Activated naive CD4-positive, alpha-beta T cell treated with anti-CD3 and anti-CD28 coated beads, Interleukin-2, amount 50 U/mL, for 24 hours (primary cell): ENCODE data around the gene AJM1.
"Not testable (repeated sequence)": the region's sequence is repeated elsewhere in the genome, so short reads cannot be mapped to it uniquely, and the experiment has no call there.

Source experiments
- H3K27ac Mint-ChIP-seq: one replicate; pipeline ENCODE4 v1.8.0; 2021; ENCODE audit warnings: mild to moderate bottlenecking, mixed read lengths
- H3K27me3 Mint-ChIP-seq: one replicate; pipeline ENCODE4 v1.8.0; 2021; ENCODE audit warnings: mixed read lengths
- H3K36me3 Mint-ChIP-seq: one replicate; pipeline ENCODE4 v1.8.0; 2021; ENCODE audit warnings: mixed read lengths
- H3K4me1 Mint-ChIP-seq: one replicate; pipeline ENCODE4 v1.8.0; 2021; ENCODE audit warnings: mixed read lengths
- H3K4me3 Mint-ChIP-seq: one replicate; pipeline ENCODE4 v1.8.0; 2021; ENCODE audit warnings: mild to moderate bottlenecking, mixed read lengths
- H3K9me3 Mint-ChIP-seq: one replicate; pipeline ENCODE4 v1.8.0; 2021; ENCODE audit warnings: mixed read lengths

Gene AJM1

DNA sequence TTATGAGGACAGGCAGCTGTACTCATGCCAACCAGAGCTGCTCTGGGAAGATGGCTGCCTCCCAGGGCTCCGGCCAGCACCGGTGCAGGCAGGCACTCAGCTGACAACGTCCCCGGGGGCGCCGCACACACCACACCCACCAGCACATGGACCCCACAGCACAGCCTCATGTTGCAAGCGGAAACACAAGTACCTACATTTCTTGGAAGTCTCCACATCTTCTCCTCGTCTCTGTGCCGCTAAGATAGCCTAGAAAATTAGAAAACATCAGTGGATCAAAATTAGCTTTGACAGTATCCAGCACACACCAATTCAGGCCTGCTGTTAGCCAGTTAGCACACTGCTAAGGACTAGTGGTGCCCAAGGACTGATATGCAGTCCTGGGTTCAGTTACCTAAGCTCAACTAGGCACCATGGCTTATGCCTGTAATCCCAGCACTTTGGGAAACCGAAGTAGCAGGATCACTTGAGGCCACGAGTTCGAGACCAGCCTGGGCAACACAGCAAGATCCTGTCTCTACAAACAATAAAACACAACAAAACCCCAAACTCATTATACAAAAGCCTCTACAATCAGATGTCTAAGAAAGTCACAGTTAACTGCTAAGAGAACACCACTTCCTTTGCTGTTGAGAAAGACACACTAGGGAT lies 21.5 kb downstream of the AJM1 start:
- Mint-ChIP-seq H3K27ac (peak overlapping the region; percentile 55), H3K4me3 (peak overlapping the region; percentile 23), H3K9me3 (no peaks in the 10 kb centered on the region), H3K4me1 (peaks cover 8% of the 10 kb centered on the region), H3K27me3 (no peaks in the 10 kb centered on the region), H3K36me3 (peaks cover 1% of the 10 kb centered on the region)

DNA sequence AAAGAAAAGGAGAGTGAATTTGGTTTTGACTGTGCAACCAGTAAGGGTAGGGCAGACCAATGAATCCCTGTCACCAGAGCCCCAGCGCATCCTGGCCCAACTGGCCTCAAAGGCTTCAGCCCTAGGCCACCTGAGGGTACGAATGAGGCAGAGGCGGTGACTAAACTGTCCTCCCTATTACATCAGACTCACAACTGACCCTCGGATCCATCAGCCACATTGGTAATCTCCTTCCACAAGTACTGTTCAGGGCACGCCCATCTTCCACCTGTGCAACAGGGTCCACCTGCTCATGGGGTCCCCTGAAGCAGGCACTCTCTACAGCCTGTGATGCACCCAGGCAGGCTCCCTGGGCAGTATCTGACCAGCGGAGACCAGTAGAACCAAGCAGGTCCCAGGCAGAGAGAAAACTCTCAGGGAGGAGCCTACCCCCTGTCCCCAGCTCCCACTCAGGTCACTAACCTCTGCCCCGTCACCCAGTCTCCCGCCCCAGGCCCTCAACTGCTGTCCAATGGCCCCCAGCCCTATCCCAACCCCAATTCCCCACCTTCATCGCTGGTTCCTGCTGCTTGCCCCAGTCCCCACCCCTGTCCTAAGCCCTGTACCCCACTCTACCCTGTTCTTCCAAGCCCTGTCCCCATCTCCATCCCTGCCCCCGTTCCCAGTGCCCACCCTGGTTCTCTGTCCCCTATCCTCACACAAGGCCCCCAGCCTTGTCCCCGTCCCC lies 22.9 kb downstream of the AJM1 start:
- H3K4me1 Mint-ChIP-seq = peaks cover 13% of the 10 kb centered on the region
- no peaks in the 10 kb centered on the region for H3K27me3 Mint-ChIP-seq
- peaks cover 1% of the 10 kb centered on the region for H3K36me3 Mint-ChIP-seq
- peak overlapping the region; percentile 65 for H3K27ac Mint-ChIP-seq
- H3K9me3 Mint-ChIP-seq = no peaks in the 10 kb centered on the region
- peak overlapping the region; percentile 84 for H3K4me3 Mint-ChIP-seq

DNA sequence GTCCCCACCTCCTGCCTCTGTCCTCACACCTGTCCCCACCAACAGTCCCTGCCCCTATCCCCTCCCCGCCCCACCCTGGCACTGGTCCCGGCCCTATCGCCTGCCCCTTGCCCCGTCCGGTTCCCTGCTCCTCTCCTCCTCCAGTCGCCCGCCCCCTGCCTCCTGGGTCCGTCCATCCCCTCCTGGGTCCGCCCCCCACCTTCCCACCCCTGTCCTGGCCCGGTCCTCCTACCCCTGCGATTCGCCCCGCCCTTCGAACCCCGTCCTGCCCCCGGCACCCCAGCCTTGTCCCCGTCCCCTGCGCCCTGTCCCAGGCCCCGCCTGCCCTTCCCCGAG lies 23.5 kb downstream of the AJM1 start:
- Mint-ChIP-seq H3K27ac (peak overlapping the region; percentile 65), H3K4me1 (peaks cover 13% of the 10 kb centered on the region), H3K4me3 (peak overlapping the region; percentile 84), H3K27me3 (no peaks in the 10 kb centered on the region), H3K36me3 (peaks cover 1% of the 10 kb centered on the region), H3K9me3 (no peaks in the 10 kb centered on the region)

DNA sequence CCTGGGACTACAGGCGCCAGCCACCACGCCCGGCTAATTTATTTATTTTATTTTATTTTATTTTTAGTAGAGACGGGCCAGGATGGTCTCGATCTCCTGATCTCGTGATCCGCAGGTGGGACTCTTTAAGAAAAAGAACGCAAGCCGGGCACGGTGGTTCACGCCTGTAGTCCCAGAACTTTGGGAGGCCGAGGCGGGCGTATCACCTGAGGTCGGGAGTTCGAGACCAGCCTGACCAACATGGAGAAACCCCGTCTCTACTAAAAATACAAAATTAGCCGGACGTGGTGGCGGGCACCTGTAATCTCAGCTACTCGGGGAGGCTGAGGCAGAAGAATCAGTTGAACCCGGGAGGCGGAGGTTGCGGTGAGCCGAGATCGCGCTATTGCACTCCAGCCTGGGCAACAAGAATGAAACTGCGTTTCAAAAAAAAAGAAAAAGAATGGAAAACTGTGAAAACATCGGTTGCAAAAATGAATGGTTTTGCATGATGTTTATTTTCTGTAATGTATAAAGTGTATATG lies 24.7 kb downstream of the AJM1 start:
- H3K4me3 Mint-ChIP-seq = peak overlapping the region; percentile 73
- H3K27me3 Mint-ChIP-seq, H3K36me3 Mint-ChIP-seq, H3K9me3 Mint-ChIP-seq: not testable (repeated sequence)
- H3K4me1 Mint-ChIP-seq = peaks cover 13% of the 10 kb centered on the region
- H3K27ac Mint-ChIP-seq = peak overlapping the region; percentile 23

DNA sequence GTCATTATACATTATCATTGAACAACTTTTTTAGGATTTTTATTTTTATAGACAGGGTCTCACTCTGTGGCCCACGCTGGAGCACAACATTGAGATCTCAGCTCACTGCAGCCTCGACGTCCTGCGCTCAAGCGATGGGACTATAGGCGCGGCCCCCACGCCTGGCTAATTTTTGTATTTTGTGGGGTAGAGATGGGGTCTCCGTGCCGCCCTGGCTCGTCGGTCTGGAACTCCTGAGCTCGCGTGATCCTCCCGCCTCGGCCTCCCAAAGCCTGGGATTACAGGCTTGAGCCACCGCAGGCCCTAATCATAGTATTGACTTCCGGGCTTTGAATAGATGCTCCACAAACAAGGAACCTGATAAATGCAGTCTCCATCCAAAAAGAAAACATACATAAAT lies 25.2 kb downstream of the AJM1 start:
- Mint-ChIP-seq H3K27me3 (no peaks in the 10 kb centered on the region), H3K4me1 (peaks cover 13% of the 10 kb centered on the region), H3K27ac (no peak overlapping the region), H3K4me3 (peak overlapping the region; percentile 73), H3K9me3 (no peaks in the 10 kb centered on the region), H3K36me3 (peaks cover 1% of the 10 kb centered on the region)

DNA sequence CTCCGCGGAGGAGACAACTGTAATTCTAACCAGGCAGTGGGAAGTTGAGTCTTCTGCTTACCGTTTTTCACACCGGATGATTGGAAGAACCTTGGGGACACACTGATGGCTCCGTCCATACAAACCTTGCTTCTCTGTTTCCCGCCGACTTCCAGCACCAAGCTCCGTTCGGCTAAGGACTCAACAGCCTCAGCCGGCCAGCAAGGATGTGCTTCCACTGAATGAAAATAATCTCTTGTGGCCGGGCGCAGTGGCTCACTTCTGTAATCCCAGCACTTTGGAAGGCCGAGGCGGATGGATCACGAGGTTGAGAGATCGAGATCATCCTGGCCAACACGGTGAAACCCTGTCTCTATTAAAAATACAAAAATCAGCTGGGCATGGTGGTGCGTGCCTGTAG lies 25.6 kb downstream of the AJM1 start:
- H3K4me3 Mint-ChIP-seq = peak overlapping the region; percentile 73
- H3K27me3 Mint-ChIP-seq = no peaks in the 10 kb centered on the region
- H3K9me3 Mint-ChIP-seq = no peaks in the 10 kb centered on the region
- H3K27ac Mint-ChIP-seq = no peak overlapping the region
- H3K4me1 Mint-ChIP-seq = peaks cover 13% of the 10 kb centered on the region
- peaks cover 1% of the 10 kb centered on the region for H3K36me3 Mint-ChIP-seq

DNA sequence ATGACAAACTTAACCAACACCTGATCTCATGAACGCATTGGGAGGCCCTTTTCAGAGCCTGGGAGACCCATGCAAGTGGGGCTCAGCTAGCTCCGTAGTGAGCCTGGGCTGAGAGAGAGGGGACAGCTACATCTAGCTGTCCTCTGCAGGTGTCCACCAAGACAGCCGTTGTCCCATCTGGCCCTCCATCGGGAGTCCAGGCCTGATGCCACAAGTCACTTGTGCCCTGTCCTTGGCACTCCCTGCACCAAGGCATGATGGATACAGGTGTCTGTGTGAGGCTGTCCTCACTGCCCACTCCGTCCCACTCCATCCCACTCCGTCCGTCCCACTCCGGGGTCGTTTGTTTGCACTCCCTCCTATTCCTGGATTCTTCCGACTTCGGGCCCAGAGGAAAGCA lies 26.4 kb downstream of the AJM1 start:
- H3K27me3 Mint-ChIP-seq = no peaks in the 10 kb centered on the region
- peaks cover 11% of the 10 kb centered on the region for H3K4me1 Mint-ChIP-seq
- no peaks in the 10 kb centered on the region for H3K9me3 Mint-ChIP-seq
- peak overlapping the region; percentile 39 for H3K4me3 Mint-ChIP-seq
- peaks cover 1% of the 10 kb centered on the region for H3K36me3 Mint-ChIP-seq
- H3K27ac Mint-ChIP-seq = no peak overlapping the region

DNA sequence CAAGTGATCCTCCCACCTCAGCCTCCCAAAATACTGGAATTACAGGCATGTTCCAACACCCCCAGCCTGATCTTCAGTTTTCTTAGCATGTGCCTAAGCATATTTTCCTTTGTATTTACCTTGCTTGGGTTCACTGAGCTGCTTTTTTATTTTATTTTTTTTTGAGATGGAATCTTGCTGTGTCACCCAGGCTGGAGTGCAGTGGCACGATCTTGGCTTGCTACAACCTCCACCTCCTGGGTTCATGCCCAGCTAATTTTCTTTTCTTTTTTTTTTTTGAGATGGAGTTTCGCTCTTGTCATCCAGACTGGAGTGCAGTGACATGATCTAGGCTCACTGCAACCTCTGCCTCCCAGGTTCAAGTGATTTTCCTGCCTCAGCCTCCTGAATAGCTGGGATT lies 27.3 kb downstream of the AJM1 start:
- H3K36me3 Mint-ChIP-seq, H3K9me3 Mint-ChIP-seq, H3K4me1 Mint-ChIP-seq, H3K27me3 Mint-ChIP-seq, H3K4me3 Mint-ChIP-seq, H3K27ac Mint-ChIP-seq: not testable (repeated sequence)

DNA sequence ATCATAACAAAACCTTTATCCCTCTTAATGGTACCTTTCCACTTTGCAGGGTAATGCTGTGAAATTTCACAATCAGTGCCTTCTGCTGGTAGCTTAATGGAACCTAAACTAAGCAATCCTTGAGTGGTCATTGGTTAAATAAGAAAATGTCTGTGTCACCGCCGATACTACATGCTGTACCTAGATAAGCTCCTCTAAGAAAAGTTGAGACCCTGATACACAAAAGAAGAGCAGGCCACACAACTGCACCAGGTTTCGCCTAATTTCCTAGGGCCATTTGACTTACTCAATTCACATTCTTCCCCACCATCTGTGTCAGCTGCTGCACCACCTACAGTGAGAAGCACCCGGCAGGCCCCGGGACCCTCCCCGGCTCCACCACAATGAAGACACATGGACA lies 32.9 kb downstream of the AJM1 start:
- Mint-ChIP-seq H3K4me1 (no peaks in the 10 kb centered on the region), H3K27me3 (no peaks in the 10 kb centered on the region), H3K27ac (no peak overlapping the region), H3K9me3 (no peaks in the 10 kb centered on the region), H3K36me3 (no peaks in the 10 kb centered on the region), H3K4me3 (no peak overlapping the region)

DNA sequence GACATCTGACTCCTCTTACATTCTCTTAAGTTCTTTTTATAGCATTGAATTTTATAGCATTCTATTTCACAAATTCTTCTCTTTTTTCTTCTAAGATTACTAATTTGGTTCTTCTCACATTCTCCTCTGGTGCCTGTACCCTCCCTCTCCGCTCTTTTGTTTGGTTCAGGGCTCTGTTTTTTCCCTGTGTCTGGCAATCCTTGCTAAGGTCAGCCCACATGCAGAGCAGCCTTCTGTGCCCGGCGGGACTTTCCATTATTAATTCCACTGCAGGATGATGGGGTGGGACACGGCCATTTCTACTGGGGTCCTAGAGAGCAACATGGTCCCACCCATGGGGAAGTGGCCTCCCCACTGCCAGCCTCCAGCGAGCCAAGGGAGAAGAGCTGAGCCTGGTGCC lies 34.2 kb downstream of the AJM1 start:
- Mint-ChIP-seq H3K4me3 (no peak overlapping the region), H3K27ac (no peak overlapping the region), H3K27me3 (no peaks in the 10 kb centered on the region), H3K36me3 (no peaks in the 10 kb centered on the region), H3K4me1 (peaks cover 8% of the 10 kb centered on the region), H3K9me3 (no peaks in the 10 kb centered on the region)

DNA sequence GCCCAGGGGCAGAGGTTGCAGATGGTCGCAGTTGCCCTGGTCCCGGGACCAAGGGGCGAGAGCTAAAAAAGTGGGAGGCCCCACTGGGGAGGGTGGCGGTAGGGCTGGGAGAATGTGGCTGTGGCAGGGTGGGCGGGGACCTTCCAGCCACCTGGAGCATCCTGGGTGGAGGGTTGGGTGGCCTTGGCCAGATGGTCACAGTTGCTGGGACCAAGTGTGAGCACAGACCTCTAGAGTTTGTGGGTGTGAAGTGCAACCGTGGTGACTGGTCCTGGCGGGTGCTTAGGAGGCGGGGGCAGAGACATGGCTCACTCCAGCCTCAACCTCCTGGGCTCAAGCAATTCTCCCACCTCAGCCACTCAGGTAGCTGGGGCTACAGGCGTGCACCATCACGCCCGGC lies 38.4 kb downstream of the AJM1 start:
- H3K9me3 Mint-ChIP-seq = no peaks in the 10 kb centered on the region
- H3K36me3 Mint-ChIP-seq = no peaks in the 10 kb centered on the region
- peak overlapping the region; percentile 11 for H3K4me3 Mint-ChIP-seq
- H3K4me1 Mint-ChIP-seq = peaks cover 24% of the 10 kb centered on the region
- H3K27ac Mint-ChIP-seq = peak overlapping the region; percentile 88
- H3K27me3 Mint-ChIP-seq = no peaks in the 10 kb centered on the region

DNA sequence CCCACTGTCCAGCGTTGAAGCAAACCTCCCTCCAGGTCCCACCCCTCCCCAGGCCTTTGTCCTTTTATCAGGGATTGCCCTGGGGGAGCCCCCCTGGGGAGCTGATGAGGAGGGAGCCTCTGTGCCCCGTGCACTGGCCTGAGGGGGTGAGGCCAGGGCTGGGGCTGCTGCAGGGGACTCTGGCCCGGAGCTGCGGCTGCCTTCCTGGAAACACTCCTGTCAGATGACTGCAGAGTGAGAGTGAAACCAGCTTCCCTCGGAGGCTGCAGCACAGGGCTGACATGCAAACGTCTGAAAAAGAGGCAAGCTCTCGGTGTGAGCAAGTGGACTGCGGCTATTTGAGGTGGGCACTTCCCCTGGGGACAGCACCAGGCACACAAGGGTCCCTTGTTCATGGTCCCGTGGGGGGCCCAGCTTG lies 39.4 kb downstream of the AJM1 start:
- H3K4me1 Mint-ChIP-seq = peaks cover 24% of the 10 kb centered on the region
- H3K9me3 Mint-ChIP-seq = no peaks in the 10 kb centered on the region
- H3K27ac Mint-ChIP-seq = peak overlapping the region; percentile 68
- H3K36me3 Mint-ChIP-seq = no peaks in the 10 kb centered on the region
- no peaks in the 10 kb centered on the region for H3K27me3 Mint-ChIP-seq
- peak overlapping the region; percentile 83 for H3K4me3 Mint-ChIP-seq

DNA sequence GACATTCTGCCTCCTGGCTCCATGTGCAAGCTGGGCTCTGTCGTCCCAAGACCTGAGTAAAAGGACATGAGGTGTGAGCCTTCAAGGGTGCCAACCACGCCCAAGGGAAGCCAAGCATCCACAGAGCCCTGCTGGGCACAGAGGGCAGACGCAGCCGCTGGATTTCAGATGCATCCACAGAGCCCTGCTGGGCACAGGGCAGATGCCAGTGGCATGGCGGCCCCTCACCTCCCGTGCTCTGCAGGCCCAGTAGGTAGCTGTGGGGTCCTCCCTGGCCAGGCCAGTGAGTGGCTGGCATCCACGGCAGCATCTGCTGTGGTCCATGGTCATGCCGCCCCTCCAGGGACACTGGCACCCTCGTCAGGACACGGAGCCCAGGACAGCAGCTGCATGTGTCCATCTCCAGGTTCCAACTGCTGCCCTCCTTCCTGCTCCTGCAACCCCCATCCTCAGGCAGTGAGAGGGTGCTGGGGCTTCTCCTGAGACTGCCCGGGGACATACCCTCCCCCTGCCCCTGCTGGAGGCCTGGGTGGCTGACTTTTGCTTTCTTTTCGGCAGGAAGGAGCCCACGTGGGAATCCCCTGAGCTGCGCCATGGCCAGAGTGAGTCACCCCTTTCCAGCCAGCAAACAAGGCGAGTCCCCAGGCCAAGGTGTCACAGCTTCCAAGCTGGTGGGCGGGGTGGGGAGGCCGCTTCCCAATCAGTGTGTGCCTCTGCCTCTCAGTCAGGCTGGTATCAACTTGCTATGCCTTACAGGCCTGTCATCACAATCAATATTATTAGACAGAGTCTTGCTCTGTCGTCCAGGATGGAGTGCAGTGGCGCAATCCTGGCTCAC lies 40.0 kb downstream of the AJM1 start:
- Mint-ChIP-seq H3K9me3 (no peaks in the 10 kb centered on the region), H3K4me3 (peak overlapping the region; percentile 83), H3K27ac (peak overlapping the region; percentile 96), H3K4me1 (peaks cover 28% of the 10 kb centered on the region), H3K27me3 (no peaks in the 10 kb centered on the region), H3K36me3 (no peaks in the 10 kb centered on the region)

DNA sequence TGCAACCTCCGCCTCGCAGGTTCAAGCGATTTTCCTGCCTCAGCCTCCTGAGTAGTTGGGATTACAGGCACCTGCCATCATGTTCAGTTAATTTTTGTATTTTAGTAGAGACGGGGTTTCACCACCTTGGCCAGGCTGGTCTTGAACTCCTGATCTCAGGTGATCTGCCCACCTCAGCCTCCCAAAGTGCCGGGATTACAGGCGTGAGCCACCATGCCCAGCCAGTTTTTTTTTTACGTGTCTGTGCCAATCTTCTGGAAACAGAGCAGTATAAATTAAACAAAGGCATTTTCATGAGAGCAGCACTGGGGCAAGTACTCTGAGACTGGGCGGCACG lies 40.6 kb downstream of the AJM1 start:
- H3K9me3 Mint-ChIP-seq, H3K27me3 Mint-ChIP-seq, H3K36me3 Mint-ChIP-seq: not testable (repeated sequence)
- peak overlapping the region; percentile 83 for H3K4me3 Mint-ChIP-seq
- peaks cover 33% of the 10 kb centered on the region for H3K4me1 Mint-ChIP-seq
- H3K27ac Mint-ChIP-seq = peak overlapping the region; percentile 96

DNA sequence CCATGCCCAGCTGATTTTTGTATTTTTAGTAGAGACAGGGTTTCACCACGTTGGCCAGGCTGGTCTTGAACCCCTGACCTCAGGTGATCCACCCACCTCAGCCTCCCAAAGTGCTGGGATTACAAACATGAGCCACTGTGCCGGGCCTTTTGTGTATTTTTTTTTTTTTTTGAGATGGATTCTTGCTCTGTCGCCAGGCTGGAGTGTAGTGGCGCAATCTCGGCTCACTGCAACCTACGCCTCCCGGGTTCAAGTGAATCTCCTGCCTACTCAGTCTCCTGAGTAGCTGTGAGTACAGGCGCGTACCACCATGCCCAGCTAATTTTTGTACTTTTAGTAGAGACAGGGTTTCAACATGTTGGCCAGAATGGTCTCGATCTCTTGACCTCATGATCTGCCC lies 41.4 kb downstream of the AJM1 start:
- H3K36me3 Mint-ChIP-seq, H3K27me3 Mint-ChIP-seq, H3K9me3 Mint-ChIP-seq: not testable (repeated sequence)
- Mint-ChIP-seq H3K4me3 (peak overlapping the region; percentile 83), H3K4me1 (peaks cover 39% of the 10 kb centered on the region), H3K27ac (peak overlapping the region; percentile 41)

DNA sequence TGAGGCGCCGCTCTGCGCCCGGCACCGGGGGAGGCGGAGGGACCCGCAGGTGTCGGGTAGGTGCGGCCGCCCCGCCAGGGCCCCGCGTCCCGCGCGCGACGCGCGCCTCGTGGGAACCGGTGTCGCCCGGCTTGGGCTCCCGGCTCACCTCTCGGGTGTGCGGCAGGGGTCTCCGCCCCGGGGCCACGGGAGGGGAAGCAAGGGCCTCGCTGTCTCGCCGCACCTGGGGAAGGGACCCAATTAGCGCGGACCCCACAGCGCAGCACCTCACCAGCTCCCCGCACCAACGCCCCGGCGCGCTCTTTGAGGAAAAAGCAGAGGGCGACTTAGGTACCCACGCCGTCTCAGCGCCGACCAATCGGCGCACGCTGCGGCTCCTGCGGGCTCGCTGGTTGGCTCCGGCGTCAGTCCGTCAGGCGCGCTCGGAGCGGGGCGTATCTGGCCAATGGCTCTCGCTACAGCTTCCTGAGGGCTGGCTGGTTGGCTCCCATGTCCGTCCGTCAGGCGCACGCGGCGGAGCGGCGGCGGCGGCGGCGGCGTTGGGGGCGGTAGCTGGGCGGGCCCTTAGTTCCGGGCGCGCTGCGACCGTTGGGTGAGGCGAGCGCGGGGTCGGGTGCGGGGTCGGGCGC lies 43.8 kb downstream of the AJM1 start, which contains the start of gene TRAF2:
TRAF2 (plus strand) TSS at position 567 of the 629 bp plus-strand sequence. CDS start 12,225 bp downstream, outside the sequence.
- Mint-ChIP-seq H3K27me3 (no peaks in the 10 kb centered on the region), H3K27ac (peak within 1 kb of the TSS; percentile 84), H3K4me1 (peaks cover 35% of the 10 kb centered on the region), H3K4me3 (peak within 1 kb of the TSS; percentile 95), H3K9me3 (no peaks in the 10 kb centered on the region), H3K36me3 (no peaks in the 10 kb centered on the region)
